Endothelial cell (in vitro differentiated cells): ENCODE measurements around the gene POU5F2. TPM values are rescaled to one million over a fixed set of nuclear protein-coding genes. Genes with fewer than 3 reads are reported as not detected.

ENCODE experiments used
- DNase-seq: peaks from one replicate; pipeline ENCODE4 v3.0.0; 2021; ENCODE audit warnings: low spot score
- H3K27ac Mint-ChIP-seq: one replicate; pipeline ENCODE4 v1.8.0; 2021; ENCODE audit warnings: mixed read lengths, inconsistent platforms; ENCODE audit not compliant: unreplicated experiment
- H3K27me3 Mint-ChIP-seq: one replicate; pipeline ENCODE4 v1.8.0; 2021; ENCODE audit warnings: mild to moderate bottlenecking, moderate library complexity, mixed read lengths, inconsistent platforms; ENCODE audit not compliant: unreplicated experiment
- H3K36me3 Mint-ChIP-seq: one replicate; pipeline ENCODE4 v1.8.0; 2021; ENCODE audit warnings: mild to moderate bottlenecking, low read depth, mixed read lengths, inconsistent platforms; ENCODE audit not compliant: unreplicated experiment
- H3K4me1 Mint-ChIP-seq: one replicate; pipeline ENCODE4 v1.8.0; 2021; ENCODE audit warnings: mild to moderate bottlenecking, mixed read lengths, inconsistent platforms; ENCODE audit not compliant: unreplicated experiment
- H3K4me3 Mint-ChIP-seq: one replicate; pipeline ENCODE4 v1.8.0; 2021; ENCODE audit warnings: mild to moderate bottlenecking, mixed read lengths, inconsistent platforms; ENCODE audit not compliant: unreplicated experiment
- H3K9me3 Mint-ChIP-seq: one replicate; pipeline ENCODE4 v1.8.0; 2021; ENCODE audit warnings: mixed read lengths, inconsistent platforms; ENCODE audit not compliant: unreplicated experiment
- total RNA-seq: library from RNA; stranded (reverse); fragmentation: NEBNext Ultra II Directional; extraction: Animal tissue kit (Norgen Biotek cat#: 25700); gene quantifications from one replicate; pipeline ENCODE4 v1.2.1, GENCODE V29; 2021; ENCODE audit not compliant: unreplicated experiment
- TF ChIP-seq, protein P1 (sequence below): fragments of 200-600 bp; sonication (generic); IDR thresholded peaks from one replicate; pipeline ENCODE4 v1.5.0; 2021; ENCODE audit warnings: antibody characterized with exemption; ENCODE audit not compliant: unreplicated experiment

Gene POU5F2
- total RNA-seq, 1 donor from 2014 or later: 0.64 TPM

DNA sequence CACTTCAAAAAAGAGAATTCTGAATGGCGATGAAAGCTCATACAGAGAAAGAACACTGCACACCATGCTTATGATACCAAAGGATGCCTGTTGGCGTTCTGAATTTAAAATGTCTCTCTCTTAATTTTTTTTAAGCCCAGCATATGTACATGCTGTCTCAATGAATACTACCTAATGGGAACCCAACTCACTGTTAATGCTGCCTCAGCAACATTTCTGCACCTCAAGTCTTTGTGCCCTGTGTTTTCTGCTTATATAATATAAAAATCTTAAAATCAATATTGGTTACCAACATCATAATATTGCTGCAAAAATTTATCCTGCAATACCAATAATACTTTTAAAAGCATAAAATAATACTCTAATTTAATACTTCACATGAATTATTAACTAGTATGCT lies 44.1 kb upstream of the POU5F2 start:
- Mint-ChIP-seq H3K4me1 (peaks cover 25% of the 10 kb centered on the region), H3K36me3 (no peaks in the 10 kb centered on the region), H3K27ac (no peak overlapping the region), H3K9me3 (no peaks in the 10 kb centered on the region), H3K4me3 (no peak overlapping the region), H3K27me3 (no peaks in the 10 kb centered on the region)
- TF ChIP-seq, protein P1, sequence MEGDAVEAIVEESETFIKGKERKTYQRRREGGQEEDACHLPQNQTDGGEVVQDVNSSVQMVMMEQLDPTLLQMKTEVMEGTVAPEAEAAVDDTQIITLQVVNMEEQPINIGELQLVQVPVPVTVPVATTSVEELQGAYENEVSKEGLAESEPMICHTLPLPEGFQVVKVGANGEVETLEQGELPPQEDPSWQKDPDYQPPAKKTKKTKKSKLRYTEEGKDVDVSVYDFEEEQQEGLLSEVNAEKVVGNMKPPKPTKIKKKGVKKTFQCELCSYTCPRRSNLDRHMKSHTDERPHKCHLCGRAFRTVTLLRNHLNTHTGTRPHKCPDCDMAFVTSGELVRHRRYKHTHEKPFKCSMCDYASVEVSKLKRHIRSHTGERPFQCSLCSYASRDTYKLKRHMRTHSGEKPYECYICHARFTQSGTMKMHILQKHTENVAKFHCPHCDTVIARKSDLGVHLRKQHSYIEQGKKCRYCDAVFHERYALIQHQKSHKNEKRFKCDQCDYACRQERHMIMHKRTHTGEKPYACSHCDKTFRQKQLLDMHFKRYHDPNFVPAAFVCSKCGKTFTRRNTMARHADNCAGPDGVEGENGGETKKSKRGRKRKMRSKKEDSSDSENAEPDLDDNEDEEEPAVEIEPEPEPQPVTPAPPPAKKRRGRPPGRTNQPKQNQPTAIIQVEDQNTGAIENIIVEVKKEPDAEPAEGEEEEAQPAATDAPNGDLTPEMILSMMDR: no peak
- DNase-seq: no peak

DNA sequence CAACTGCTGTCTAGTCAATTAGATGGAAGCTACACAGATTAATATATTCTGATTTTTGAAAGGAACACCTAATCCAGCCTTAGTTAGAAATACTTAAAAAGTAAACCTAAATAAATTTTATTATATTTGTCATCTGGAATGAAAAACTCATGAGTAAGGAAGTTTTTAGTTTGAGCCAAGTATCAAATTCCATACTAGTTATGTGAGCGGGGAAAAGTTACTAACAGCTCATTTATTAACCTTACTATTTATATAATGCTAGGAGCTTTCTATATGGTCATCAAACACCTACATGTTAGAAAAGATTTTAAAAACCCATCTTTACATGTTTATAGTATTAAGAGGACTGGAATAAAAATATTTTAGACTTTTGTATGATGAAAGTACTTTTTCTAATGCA lies 41.6 kb upstream of the POU5F2 start:
- H3K27me3 Mint-ChIP-seq: no peaks in the 10 kb centered on the region

DNA sequence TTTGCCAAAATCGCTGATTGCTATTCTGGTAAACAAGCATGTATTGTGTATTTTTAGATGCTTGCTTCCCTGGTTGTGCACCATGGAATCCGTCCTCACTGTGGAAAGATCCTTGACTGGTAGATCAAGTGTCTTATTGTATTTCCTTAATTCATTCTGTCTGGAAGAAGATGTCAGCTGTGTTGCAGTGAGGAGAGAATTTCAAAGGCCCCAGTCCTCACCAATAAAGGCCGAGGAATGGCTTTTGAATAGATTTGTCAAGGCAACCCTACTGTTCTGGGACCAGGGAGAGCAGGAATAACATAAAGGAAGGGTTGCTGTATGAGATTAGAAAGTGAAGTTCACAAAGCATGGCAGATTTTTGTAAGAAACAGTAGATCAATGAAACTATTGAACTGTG lies 36.2 kb upstream of the POU5F2 start:
- no peaks in the 10 kb centered on the region for H3K27me3 Mint-ChIP-seq
- H3K9me3 Mint-ChIP-seq: no peaks in the 10 kb centered on the region

More for the DNA sequence above, 41.6 kb upstream of the POU5F2 start:
- no peaks in the 10 kb centered on the region for H3K36me3 Mint-ChIP-seq
- TF ChIP-seq, protein P1: no peak
- no peak overlapping the region for H3K27ac Mint-ChIP-seq
- H3K9me3 Mint-ChIP-seq: no peaks in the 10 kb centered on the region
- H3K4me1 Mint-ChIP-seq: peaks cover 16% of the 10 kb centered on the region
- no peak for DNase-seq
- no peak overlapping the region for H3K4me3 Mint-ChIP-seq

DNA sequence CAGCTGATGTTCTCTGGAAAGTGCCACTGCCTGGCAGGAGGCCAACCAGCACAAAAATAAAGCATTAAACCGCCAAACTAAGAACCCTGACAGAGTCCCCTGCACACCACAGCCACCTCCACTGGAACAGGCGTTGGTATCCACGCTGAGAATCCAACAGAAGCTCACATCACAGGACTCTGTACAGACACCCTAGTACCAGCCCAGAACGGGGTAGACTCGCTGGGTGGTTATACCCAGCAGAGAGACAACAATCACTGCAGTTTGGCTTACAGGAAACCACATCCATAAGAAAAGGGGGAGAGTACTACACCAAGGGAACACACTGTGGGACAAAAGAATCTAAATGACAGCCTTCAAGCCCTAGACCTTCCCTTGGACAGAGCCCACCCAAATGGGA lies 15.0 kb upstream of the POU5F2 start:
- H3K36me3 Mint-ChIP-seq: peaks cover 18% of the 10 kb centered on the region
- peaks cover 5% of the 10 kb centered on the region for H3K27me3 Mint-ChIP-seq
- TF ChIP-seq, protein P1: no peak
- DNase-seq: no peak
- H3K4me3 Mint-ChIP-seq: no peak overlapping the region
- H3K27ac Mint-ChIP-seq: no peak overlapping the region
- peaks cover 3% of the 10 kb centered on the region for H3K4me1 Mint-ChIP-seq
- peaks cover 7% of the 10 kb centered on the region for H3K9me3 Mint-ChIP-seq

More for the DNA sequence above, 36.2 kb upstream of the POU5F2 start:
- TF ChIP-seq, protein P1: no peak
- H3K27ac Mint-ChIP-seq: no peak overlapping the region
- no peak for DNase-seq
- H3K36me3 Mint-ChIP-seq: peaks cover 7% of the 10 kb centered on the region
- no peak overlapping the region for H3K4me3 Mint-ChIP-seq
- peaks cover 11% of the 10 kb centered on the region for H3K4me1 Mint-ChIP-seq

DNA sequence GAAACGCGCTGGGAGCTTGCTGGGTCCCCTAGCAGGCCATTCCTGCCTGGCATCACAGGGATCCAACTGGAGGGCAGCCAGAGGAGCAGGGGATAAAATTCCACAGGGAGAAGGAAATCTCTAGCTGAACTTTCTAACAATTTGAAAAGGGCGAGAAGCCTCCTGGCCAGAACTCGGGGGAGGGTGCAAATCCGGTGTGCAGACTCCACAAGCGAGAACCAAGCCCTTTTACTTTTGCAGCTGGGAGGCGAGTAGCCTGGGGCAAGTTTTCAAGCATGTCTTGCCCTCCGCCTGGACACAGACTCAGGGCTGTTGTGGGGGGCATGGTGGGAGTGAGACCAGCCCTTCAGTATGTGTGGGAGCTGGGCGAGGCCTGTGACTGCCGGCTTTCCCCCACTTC lies 14.3 kb upstream of the POU5F2 start:
- TF ChIP-seq, protein P1: no peak
- Mint-ChIP-seq H3K36me3 (peaks cover 13% of the 10 kb centered on the region), H3K27me3 (peaks cover 5% of the 10 kb centered on the region), H3K27ac (no peak overlapping the region), H3K4me3 (no peak overlapping the region), H3K9me3 (peaks cover 3% of the 10 kb centered on the region), H3K4me1 (peaks cover 3% of the 10 kb centered on the region)
- DNase-seq: no peak
